ENCODE results near the gene PCBP3.
A peak's percentile ranks its signal among the peaks of the same experiment; 100 is the strongest.

The PCBP3 gene

GRCh38 chr21:45909238-45909988 lies 265.9 kb downstream of the PCBP3 start:
- DNase-seq (ENCODE audit: low read depth in 2 of 2): no peak

GRCh38 chr21:45910155-45910547 lies 266.6 kb downstream of the PCBP3 start:
- DNase-seq (ENCODE audit: low read depth in 2 of 2): no peak

GRCh38 chr21:45910548-45911221 lies 267.2 kb downstream of the PCBP3 start:
- DNase-seq (ENCODE audit: low read depth in 2 of 2): no peak

- DNase-seq (ENCODE audit: low read depth in 2 of 2): no peak
Observed at GRCh38 chr21:45911806-45912325, 268.3 kb downstream of the PCBP3 start.

GRCh38 chr21:45912611-45913417 lies 269.3 kb downstream of the PCBP3 start:
- no peak for DNase-seq (ENCODE audit: low read depth in 2 of 2)

- DNase-seq (ENCODE audit: low read depth in 2 of 2): no peak
Observed at GRCh38 chr21:45913418-45913765, 269.9 kb downstream of the PCBP3 start.

GRCh38 chr21:45913886-45914285 lies 270.4 kb downstream of the PCBP3 start:
- no peak for DNase-seq (ENCODE audit: low read depth in 2 of 2)

GRCh38 chr21:45914321-45914845 lies 270.9 kb downstream of the PCBP3 start:
- DNase-seq (ENCODE audit: low read depth in 2 of 2): no peak

- no peak for DNase-seq (ENCODE audit: low read depth in 2 of 2)
Observed at GRCh38 chr21:45916011-45916840, 272.7 kb downstream of the PCBP3 start.

GRCh38 chr21:45917241-45917640 lies 273.7 kb downstream of the PCBP3 start:
- no peak for DNase-seq (ENCODE audit: low read depth in 2 of 2)

GRCh38 chr21:45918011-45918410 lies 274.5 kb downstream of the PCBP3 start:
- DNase-seq (ENCODE audit: low read depth in 2 of 2): no peak

GRCh38 chr21:45918835-45919447 lies 275.4 kb downstream of the PCBP3 start:
- no peak for DNase-seq (ENCODE audit: low read depth in 2 of 2)

GRCh38 chr21:45919593-45919992 lies 276.1 kb downstream of the PCBP3 start:
- DNase-seq (ENCODE audit: low read depth in 2 of 2): no peak

GRCh38 chr21:45920824-45921600 lies 277.5 kb downstream of the PCBP3 start:
- no peak for DNase-seq (ENCODE audit: low read depth in 2 of 2)

- no peak for DNase-seq (ENCODE audit: low read depth in 2 of 2)
Observed at GRCh38 chr21:45921917-45922316, 278.4 kb downstream of the PCBP3 start.

GRCh38 chr21:45922648-45923047 lies 279.1 kb downstream of the PCBP3 start:
- no peak for DNase-seq (ENCODE audit: low read depth in 2 of 2)

GRCh38 chr21:45923146-45923545 lies 279.6 kb downstream of the PCBP3 start:
- DNase-seq (ENCODE audit: low read depth in 2 of 2): peak; percentile 16 to 24

- no peak for DNase-seq (ENCODE audit: low read depth in 2 of 2)
Observed at GRCh38 chr21:45926281-45926680, 282.8 kb downstream of the PCBP3 start.

GRCh38 chr21:45927032-45927431 lies 283.5 kb downstream of the PCBP3 start:
- no peak for DNase-seq (ENCODE audit: low read depth in 2 of 2)
